ENCODE data around the gene POLE4.

POLE4 gene

GRCh38 chr2:74947703-74948102, 10.7 kb upstream of the POLE4 start:
- in situ Hi-C loops (cut with HindIII; ENCODE audit: low pct_unique_long_range_greater_than_20kb, low sequenced_read_pairs): no loop called here
- peak in 1 of 2 experiments; percentile 77 for DNase-seq (ENCODE audit: low read depth in 1 of 2, low spot score in 1 of 2)
- TF ChIP-seq JUND (IDR thresholded peaks at IDR 0.05; ENCODE audit: low read depth): no peak

DNA sequence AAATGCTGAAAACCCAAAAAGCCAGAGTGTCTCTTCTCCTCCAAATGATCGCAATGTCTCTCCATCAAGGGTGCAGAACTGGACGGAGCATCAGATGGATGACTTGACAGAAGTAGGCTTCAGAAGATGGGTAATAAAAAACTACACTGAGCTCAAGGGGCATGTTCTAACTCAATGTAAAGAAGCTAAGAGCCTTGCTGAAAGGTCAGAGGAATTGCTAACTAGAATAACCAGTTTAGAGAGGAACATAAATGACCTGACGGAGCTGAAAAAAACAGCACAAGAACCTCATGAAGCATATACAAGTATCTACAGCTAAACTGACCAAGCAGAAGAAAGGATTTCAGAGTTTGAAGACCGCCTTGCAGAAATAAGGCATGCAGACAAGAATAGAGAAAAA, 9.7 kb upstream of the POLE4 start:
- no peak for TF ChIP-seq JUND (IDR thresholded peaks at IDR 0.05; ENCODE audit: low read depth)
- peak in 1 of 2 experiments; percentile 37 for DNase-seq (ENCODE audit: low read depth in 1 of 2, low spot score in 1 of 2)
- in situ Hi-C loops (cut with HindIII; ENCODE audit: low pct_unique_long_range_greater_than_20kb, low sequenced_read_pairs): no loop called here

GRCh38 chr2:74951211-74951754, 7.2 kb upstream of the POLE4 start:
- TF ChIP-seq JUND (IDR thresholded peaks at IDR 0.05; ENCODE audit: low read depth): no peak
- DNase-seq (ENCODE audit: low read depth in 1 of 2, low spot score in 1 of 2): no peak
- in situ Hi-C loops (cut with HindIII; ENCODE audit: low pct_unique_long_range_greater_than_20kb, low sequenced_read_pairs): no loop called here

DNA sequence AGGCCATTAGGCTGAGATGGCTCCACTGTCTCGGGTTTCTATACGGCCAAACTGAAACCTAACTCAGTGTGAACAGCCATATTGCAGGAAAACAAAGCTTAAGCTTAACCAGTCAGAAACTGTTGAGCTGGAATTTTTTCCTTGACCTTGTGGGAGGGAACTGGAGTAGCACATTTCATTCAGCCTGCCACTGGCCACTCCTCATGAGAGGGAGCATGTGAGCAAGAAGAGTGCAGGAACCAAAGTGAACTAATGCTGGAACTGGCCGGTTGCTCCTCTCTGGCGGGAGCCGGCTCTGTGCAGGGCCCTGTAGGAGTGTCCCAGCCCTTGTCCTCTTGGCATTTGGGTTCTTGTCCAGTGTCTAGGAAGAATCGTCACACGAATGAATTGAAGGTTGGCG, 5.9 kb upstream of the POLE4 start:
- in situ Hi-C loops (cut with HindIII; ENCODE audit: low pct_unique_long_range_greater_than_20kb, low sequenced_read_pairs): no loop called here
- no peak for TF ChIP-seq JUND (IDR thresholded peaks at IDR 0.05; ENCODE audit: low read depth)
- DNase-seq (ENCODE audit: low read depth in 1 of 2, low spot score in 1 of 2): peak in 1 of 2 experiments; percentile 42

DNA sequence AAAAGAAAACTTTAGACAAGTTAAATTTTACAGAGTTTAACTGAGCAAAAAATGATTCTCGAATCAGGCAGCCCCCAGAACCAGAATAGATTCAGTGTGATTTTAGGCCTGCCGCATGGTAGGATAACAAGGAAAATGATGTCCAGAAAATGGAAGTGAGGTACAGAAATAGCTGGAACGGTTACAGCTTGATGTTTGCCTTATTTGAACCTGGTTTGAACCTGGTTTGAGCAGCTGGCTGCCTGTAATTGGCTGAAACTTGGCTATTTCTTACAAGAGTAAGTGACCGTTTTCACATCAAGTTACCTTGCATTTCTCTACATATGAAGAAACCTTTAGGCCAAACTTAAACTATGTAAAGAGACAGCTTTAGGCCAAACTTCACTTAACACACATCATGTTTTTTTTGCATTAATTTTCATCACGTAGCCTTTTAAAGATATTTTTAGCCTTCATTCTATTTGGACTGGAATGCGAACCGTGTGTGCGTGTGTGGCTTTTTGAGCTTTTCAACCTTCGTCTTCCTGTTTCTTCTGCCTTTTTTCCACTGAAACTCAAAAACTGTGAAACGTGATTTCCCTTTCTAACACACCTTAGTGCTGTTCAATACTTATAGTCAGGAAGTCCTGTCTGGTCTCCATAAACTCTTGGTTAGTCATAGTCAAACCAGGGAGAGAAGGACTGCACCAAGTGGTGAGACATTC, 4.5 kb upstream of the POLE4 start:
- no peak for DNase-seq (ENCODE audit: low read depth in 1 of 2, low spot score in 1 of 2)
- in situ Hi-C loops (cut with HindIII; ENCODE audit: low pct_unique_long_range_greater_than_20kb, low sequenced_read_pairs): no loop called here
- TF ChIP-seq JUND (IDR thresholded peaks at IDR 0.05; ENCODE audit: low read depth): no peak

GRCh38 chr2:74954500-74954874, 4.0 kb upstream of the POLE4 start:
- DNase-seq (ENCODE audit: low read depth in 1 of 2, low spot score in 1 of 2): no peak
- in situ Hi-C loops (cut with HindIII; ENCODE audit: low pct_unique_long_range_greater_than_20kb, low sequenced_read_pairs): no loop called here
- no peak for TF ChIP-seq JUND (IDR thresholded peaks at IDR 0.05; ENCODE audit: low read depth)

- no peak for DNase-seq (ENCODE audit: low read depth in 1 of 2, low spot score in 1 of 2)
- no peak for TF ChIP-seq JUND (IDR thresholded peaks at IDR 0.05; ENCODE audit: low read depth)
- in situ Hi-C loops (cut with HindIII; ENCODE audit: low pct_unique_long_range_greater_than_20kb, low sequenced_read_pairs): no loop called here
Observed at GRCh38 chr2:74957886-74958273, 563 bp upstream of the POLE4 start.

- DNase-seq (ENCODE audit: low read depth in 1 of 2, low spot score in 1 of 2): no peak
- in situ Hi-C loops (cut with HindIII; ENCODE audit: low pct_unique_long_range_greater_than_20kb, low sequenced_read_pairs): no loop called here
- TF ChIP-seq JUND (IDR thresholded peaks at IDR 0.05; ENCODE audit: low read depth): no peak
Observed at GRCh38 chr2:74959106-74959751, 786 bp downstream of the POLE4 start.

GRCh38 chr2:74966887-74967286, 8.4 kb downstream of the POLE4 start:
- DNase-seq (ENCODE audit: low read depth in 1 of 2, low spot score in 1 of 2): no peak
- TF ChIP-seq JUND (IDR thresholded peaks at IDR 0.05; ENCODE audit: low read depth): no peak
- in situ Hi-C loops (cut with HindIII; ENCODE audit: low pct_unique_long_range_greater_than_20kb, low sequenced_read_pairs): no loop called here

DNA sequence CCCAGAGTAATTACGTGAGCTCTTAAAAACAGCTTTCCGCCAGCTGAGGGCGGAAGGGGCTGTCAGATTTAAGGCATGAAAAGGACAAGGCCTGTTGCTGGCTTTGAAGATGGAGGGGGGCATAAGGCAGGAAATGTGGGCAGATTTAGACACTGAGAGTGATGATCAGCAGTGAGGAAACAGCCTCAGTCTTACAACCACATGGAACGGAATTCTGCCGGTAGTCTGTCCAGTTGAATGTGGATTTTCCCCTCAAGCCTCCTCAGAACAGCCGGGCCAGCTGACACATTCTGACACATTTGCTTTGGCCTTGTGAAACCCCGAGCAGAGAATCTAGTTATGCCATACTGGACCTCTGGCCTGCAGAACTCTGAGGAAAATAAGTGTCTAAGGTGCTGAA, 16.6 kb downstream of the POLE4 start:
- no peak for DNase-seq (ENCODE audit: low read depth in 1 of 2, low spot score in 1 of 2)
- no peak for TF ChIP-seq JUND (IDR thresholded peaks at IDR 0.05; ENCODE audit: low read depth)
- in situ Hi-C loops (cut with HindIII; ENCODE audit: low pct_unique_long_range_greater_than_20kb, low sequenced_read_pairs): no loop called here

DNA sequence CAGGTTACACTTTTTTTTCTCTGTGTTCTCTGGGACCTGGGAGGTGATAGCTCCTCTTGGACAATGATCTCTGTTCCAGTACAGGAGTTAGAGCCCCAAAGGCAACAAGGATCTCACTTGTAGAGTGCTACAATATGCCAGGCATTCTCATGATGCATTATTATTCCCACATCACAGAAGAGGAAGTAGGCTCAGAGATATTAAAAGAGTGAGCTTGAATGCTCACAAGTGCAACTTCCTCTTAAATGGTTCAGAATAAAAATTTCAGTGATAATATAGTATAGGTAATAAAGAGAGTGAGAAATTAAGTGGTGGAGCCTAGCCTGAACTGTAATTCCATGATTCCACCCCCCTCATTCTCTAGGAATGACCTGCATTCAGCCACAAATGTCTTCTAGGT, 21.4 kb downstream of the POLE4 start:
- in situ Hi-C loops (cut with HindIII; ENCODE audit: low pct_unique_long_range_greater_than_20kb, low sequenced_read_pairs): no loop called here
- no peak for TF ChIP-seq JUND (IDR thresholded peaks at IDR 0.05; ENCODE audit: low read depth)
- no peak for DNase-seq (ENCODE audit: low read depth in 1 of 2, low spot score in 1 of 2)

- no peak for TF ChIP-seq JUND (IDR thresholded peaks at IDR 0.05; ENCODE audit: low read depth)
- in situ Hi-C loops (cut with HindIII; ENCODE audit: low pct_unique_long_range_greater_than_20kb, low sequenced_read_pairs): no loop called here
- DNase-seq (ENCODE audit: low read depth in 1 of 2, low spot score in 1 of 2): peak in 1 of 2 experiments; percentile 55
Observed at GRCh38 chr2:74982577-74982976, 24.1 kb downstream of the POLE4 start.

- in situ Hi-C loops (cut with HindIII; ENCODE audit: low pct_unique_long_range_greater_than_20kb, low sequenced_read_pairs): no loop called here
- DNase-seq (ENCODE audit: low read depth in 1 of 2, low spot score in 1 of 2): peak in 1 of 2 experiments; percentile 7
- no peak for TF ChIP-seq JUND (IDR thresholded peaks at IDR 0.05; ENCODE audit: low read depth)
Observed at GRCh38 chr2:74983631-74984392, 25.4 kb downstream of the POLE4 start.
